ENCODE data around the gene NSD1.
"Not testable (repeated sequence)": the region's sequence is repeated elsewhere in the genome, so short reads cannot be mapped to it uniquely, and the experiment has no call there.

Gene NSD1

GRCh38 chr5:177291735-177292134 is 158.2 kb downstream of the NSD1 start:
- no peak for DNase-seq (ENCODE audit: low read depth)

- DNase-seq (ENCODE audit: low read depth), result no peak
Measured at GRCh38 chr5:177293819-177294581, 160.4 kb downstream of the NSD1 start.

- DNase-seq (ENCODE audit: low read depth), result no peak
Measured at GRCh38 chr5:177294632-177295031, 161.1 kb downstream of the NSD1 start.

GRCh38 chr5:177295924-177296323 is 162.4 kb downstream of the NSD1 start:
- no peak for DNase-seq (ENCODE audit: low read depth)

DNA sequence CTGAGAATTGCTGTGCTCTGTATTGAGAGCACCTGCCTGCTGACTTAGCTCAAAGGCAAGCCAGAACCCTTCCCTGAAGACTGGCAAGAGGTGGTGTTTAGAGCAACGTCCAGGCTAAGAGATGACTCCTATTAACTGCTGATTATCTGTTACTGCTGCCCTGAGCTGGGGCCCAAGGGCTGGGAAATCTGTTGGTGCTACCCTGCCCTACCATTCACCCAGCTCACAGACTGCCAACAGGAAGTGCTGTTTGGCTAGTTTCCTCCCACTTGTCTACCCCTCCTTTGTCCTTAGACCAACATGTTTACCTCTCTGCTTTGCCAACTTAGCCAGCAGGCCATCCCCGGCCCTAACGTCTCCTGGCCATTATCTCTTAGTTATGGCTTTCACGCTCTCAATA is 163.0 kb downstream of the NSD1 start:
- no peak for DNase-seq (ENCODE audit: low read depth)

GRCh38 chr5:177297922-177298321 is 164.3 kb downstream of the NSD1 start:
- no peak for DNase-seq (ENCODE audit: low read depth)

DNA sequence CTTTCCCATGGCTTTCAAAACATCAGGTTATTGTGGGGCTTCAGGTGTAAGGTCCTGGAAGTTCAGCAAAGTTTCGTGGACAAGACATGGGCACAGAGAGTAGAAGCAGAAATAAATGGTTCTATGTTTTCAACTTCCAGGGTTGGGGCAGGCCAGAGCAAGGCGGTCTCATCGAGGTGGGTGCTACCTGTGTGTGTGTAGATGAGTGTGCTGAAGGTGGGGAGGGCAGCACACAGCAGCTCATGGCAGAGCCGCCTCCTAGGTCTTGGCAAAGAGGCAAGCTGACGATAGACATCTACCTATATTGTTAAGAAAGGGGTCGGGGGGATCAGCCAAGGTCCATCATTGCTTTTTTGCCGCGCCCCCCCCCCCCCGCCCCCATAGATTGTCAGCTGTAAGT is 166.1 kb downstream of the NSD1 start:
- DNase-seq (ENCODE audit: low read depth), result no peak

DNA sequence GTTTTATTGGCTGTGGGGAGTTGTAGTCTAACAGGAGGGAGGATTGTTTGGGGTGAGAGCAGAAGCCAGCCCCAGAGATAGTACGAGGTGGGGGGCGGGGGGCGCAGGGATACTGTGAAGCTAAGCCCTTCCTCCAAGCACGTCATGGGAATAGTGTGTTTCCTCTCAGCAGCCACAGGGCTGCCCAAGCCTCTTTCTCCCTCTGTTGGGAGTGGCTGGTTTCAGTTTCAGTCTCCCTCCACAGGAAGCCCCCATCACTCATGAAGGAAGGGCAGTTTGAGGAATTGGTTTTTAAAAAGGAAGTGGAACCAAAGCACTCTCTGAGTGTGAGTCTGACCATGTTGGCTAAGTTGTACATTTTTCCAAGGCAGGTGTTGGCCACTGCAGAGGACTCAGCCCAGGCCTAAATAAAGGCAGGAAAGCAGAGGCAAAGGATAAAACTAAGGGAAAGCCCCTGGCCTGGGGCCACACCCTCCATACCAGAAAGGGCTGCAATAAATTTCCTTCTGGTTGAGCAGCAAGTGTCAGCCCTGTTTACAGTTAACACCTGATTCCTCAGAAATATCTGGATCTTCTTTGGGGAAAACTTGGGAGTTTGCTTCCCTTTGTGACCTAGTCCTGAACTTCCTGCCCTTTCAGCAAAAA is 166.8 kb downstream of the NSD1 start:
- peak; percentile 36 for DNase-seq (ENCODE audit: low read depth)

- no peak for DNase-seq (ENCODE audit: low read depth)
Measured at GRCh38 chr5:177300951-177301350, 167.4 kb downstream of the NSD1 start.

- DNase-seq (ENCODE audit: low read depth), result no peak
Measured at GRCh38 chr5:177301503-177302165, 168.1 kb downstream of the NSD1 start.

DNA sequence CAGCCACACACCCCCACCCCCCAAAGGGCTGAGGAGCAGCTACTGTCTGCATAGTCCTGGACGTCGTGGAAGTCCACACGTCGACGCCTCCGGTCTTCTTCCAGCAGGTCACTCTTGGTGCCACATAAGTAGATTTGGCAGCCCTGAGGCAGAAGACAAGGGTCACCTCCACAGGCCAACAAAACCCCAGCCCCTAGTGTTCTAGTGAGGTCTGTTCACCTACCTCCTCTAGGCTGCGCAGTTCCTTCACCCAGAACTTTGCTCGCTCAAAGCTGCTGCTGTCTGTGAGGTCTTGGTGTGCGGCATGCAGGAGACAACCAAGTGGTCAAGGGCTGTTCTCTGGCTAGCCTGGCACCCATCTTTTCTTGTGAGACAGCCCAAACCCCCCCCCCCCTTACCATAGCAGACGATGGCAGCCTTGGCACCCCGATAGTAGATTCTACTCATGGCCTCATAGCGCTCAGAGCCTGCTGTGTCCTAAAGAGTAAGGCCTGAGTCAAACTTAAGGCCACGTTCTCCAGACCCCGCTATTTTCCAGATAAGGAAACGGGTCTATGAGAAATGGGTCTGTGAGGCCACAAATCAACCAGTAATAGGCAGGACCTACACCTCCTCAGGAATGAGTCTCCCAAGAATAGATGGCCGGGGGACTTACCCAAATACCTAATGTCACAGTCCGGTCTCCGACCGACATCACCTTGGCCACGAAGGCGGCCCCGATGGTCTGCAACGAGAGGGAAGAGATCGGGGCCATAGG is 169.0 kb downstream of the NSD1 start:
- DNase-seq (ENCODE audit: low read depth), result no peak

DNA sequence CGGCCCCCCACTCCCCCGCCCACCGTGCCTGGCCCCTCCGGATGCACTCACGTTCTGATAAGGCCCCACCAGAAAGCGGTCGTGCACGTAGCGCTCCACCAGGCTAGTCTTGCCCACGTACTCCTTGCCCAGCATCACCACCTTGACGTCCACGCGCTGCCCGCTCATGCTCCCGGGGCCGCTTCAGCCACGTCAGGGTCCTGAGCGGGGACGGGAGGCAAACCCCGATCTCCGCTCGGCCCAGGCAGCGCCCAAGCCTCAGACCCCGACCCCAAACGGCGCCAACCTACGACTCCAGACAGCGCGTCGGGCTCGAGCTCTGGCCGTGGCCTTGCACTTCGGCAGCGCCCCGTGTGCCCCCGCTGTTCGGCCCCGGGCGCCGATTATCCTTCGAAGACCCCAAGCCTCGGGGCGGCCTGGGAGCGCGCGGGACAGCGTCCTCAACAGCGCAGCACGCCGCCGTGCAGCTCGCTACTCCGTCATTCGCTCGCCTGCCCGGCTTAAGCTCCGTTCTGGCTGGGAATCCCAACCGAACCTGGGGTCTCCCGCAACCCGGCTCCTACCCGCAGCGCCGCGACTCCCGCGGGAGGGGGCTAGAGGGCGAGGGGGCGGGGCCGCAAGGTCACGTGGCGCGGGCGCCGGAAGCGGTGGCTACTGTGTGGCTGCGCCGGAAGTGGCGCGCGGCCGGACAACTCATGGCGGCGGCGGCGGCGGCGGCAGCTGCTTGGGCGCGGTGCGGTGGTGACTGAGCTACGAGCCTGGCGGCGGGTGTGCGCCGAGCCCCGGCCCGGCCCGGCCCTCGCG is 169.8 kb downstream of the NSD1 start, which contains the start of the genes PRELID1 and RAB24:
TSS of gene PRELID1 (plus strand) at position 679 of the 804 bp plus-strand sequence. CDS start 187 bp downstream, outside the sequence.
TSS of gene RAB24 (minus strand) at position 599 of the 804 bp plus-strand sequence. CDS start at position 168, 431 bp downstream.
- DNase-seq (ENCODE audit: low read depth), result peak; percentile 82

- no peak for DNase-seq (ENCODE audit: low read depth)
Measured at GRCh38 chr5:177303925-177304391, 170.4 kb downstream of the NSD1 start.

GRCh38 chr5:177304392-177305119 is 171.0 kb downstream of the NSD1 start:
- DNase-seq (ENCODE audit: low read depth), result no peak

GRCh38 chr5:177306103-177306640 is 172.6 kb downstream of the NSD1 start:
- DNase-seq (ENCODE audit: low read depth), result not testable (repeated sequence)

- DNase-seq (ENCODE audit: low read depth), result no peak
Measured at GRCh38 chr5:177306674-177307543, 173.3 kb downstream of the NSD1 start.

DNA sequence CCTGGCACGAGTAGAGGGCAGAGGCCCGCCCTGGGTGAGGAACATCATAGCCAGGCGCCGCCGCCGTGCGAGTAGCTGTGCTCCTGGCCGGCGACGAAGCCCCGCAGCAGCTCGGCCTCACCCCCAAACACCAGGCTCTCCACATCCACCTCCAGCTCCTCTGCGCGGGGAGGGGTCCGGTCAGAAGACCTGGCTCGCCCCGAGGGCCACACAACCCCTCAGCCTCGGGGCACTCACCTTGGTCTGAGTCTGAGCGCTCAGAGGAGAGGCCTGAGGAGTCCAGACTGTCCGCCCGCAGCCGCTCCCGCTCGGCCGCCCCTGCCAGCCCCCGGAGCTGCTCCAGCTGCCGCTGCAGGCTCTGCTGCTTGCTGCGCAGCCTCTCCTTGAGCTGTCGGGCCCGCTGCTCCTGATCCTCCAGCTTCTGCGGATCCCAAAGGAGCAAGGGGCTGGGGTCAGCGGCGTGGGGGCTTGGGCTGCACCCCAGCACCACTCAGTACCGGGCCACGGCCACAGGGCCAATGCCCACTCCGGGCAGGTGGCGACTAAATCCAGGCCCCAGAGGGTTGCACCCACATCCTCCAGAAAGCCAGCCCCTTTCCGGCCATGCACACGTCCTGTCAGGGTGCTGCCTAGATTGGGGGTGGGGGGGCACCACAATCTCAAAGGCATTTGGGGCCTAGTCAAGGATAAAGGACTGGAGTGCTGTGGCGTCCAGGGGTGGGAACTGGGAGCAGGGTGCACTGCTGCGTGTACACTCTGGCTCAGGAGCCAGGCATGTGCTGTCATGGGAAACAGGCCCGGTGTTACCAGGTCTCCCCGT is 174.2 kb downstream of the NSD1 start:
- no peak for DNase-seq (ENCODE audit: low read depth)

GRCh38 chr5:177308740-177309139 is 175.2 kb downstream of the NSD1 start:
- no peak for DNase-seq (ENCODE audit: low read depth)
